Spleen (tissue), 7 donors: Measurements from ENCODE around the gene SLC6A5.

Source experiments
- POLR2A ChIP-seq, 3 donors: fragments of 450-650 bp; IDR thresholded peaks; one replicate each; pipeline ENCODE4 v1.5.1; 2017; ENCODE audit warnings: antibody characterized with exemption in 3 of 3, mild to moderate bottlenecking in 1 of 3
- TF ChIP-seq, protein P1 (sequence below), 11 experiments: fragments of 200-600 bp in 7 of 11; fragments of 450-650 bp in 4 of 11; sonication (generic) in 4 of 11; IDR thresholded peaks in 8 of 11; conservative IDR thresholded peaks in 3 of 11; 1 replicate in 7 of 11; 2 replicates in 4 of 11; pipeline versions ENCODE4 v1.4.0 to v1.8.0; 2016 to 2021; ENCODE audit warnings: antibody characterized with exemption in 11 of 11, inconsistent platforms in 4 of 11, mild to moderate bottlenecking in 1 of 11
- donor health status: DM: no; HTN: no; CAD: no; lungs with moderate emphysema.
- donor health status: DM: no; HTN: no; CAD: no.
- donor health status: DM: no; HTN: no; CAD: no.

GRCh38 chr11:20661445-20661844, 62.0 kb downstream of the SLC6A5 start:
- TF ChIP-seq POLR2A (IDR thresholded peaks at IDR 0.05), result no peak
- TF ChIP-seq, protein P1, sequence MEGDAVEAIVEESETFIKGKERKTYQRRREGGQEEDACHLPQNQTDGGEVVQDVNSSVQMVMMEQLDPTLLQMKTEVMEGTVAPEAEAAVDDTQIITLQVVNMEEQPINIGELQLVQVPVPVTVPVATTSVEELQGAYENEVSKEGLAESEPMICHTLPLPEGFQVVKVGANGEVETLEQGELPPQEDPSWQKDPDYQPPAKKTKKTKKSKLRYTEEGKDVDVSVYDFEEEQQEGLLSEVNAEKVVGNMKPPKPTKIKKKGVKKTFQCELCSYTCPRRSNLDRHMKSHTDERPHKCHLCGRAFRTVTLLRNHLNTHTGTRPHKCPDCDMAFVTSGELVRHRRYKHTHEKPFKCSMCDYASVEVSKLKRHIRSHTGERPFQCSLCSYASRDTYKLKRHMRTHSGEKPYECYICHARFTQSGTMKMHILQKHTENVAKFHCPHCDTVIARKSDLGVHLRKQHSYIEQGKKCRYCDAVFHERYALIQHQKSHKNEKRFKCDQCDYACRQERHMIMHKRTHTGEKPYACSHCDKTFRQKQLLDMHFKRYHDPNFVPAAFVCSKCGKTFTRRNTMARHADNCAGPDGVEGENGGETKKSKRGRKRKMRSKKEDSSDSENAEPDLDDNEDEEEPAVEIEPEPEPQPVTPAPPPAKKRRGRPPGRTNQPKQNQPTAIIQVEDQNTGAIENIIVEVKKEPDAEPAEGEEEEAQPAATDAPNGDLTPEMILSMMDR (IDR thresholded peaks at IDR 0.05 in 8 of 11, conservative IDR thresholded peaks at IDR 0.05 in 3 of 11), result no peak
